ENCODE measurements around the gene LARGE1.

Gene LARGE1

DNA sequence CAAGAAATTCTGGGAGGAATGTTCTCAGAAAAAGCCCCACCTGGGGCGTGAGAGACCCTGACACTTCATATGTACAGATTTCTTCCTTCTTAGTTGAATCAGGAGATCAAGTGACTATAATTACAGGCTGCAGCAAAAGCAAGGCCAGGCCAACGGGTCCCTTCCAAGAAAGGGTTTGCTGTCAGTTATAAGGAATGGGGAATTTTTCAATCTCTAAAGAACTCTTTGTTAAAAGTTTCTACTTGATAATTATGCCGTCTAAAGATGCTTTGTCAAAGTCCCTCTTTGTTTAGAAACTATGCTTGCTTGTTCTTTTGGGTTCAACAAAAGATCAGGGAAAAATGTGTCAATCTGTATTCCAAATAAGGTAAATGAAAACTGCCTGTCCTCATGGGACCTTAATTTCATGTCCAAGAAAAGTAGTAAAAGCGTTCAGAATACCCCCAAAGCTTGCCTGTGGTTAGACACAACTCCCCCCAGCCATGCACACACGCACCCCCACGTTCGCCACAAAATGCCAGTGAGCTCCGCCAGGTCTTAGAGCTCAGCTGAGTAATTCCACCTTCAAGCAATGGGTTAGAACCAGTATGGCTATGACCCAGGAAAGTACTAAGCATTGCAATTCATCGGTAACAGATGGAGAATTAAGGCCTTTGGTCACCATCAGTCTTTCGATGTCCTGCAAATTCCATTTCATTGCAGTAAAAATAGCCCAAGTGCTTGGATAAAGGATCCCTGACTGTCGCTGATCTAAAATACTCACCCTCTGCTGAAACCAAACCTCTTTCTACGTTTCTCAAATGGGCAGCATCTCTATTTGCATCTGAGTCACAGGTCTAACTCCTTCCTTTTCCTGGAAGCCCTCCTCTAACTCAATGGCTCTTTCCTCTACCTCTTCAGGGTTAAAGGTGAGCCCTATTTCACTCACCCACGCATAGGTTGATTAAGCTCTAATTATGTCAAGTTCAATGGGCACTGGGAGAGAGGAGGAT is 442.9 kb downstream of the LARGE1 start:
- H3K9me3 ChIP-seq, result no peaks in the 10 kb centered on the region; the same call in 1 of the 2 replicates
- H3K36me3 ChIP-seq, result no peaks in the 10 kb centered on the region
- DNase-seq, result no peak
- no peaks in the 10 kb centered on the region for H3K4me1 ChIP-seq
- no peak overlapping the region for H3K4me3 ChIP-seq (ENCODE audit: low read depth, low read length)
- TF ChIP-seq CTCF (IDR thresholded peaks at IDR 0.05; ENCODE audit: low read depth, low read length), result no peak
- H3K27me3 ChIP-seq, result no peaks in the 10 kb centered on the region

DNA sequence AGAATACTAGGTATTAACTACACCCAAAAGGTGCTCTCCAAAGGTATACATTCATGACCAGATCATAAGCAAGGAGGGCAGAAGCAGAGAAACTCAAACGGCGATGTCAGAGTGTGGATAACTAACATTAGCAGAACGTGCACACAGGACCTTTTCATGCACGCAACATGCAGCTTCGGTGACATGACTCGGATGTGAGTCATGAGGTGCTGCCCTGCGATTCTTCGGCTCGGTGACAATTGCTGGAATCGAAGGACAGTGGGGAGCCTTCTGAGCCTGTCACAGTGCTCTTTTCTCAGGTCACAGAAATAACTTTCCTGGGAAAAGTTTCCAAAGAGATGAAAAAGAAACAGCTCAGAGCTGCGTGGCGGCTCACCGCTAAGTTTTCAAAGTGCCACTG is 443.6 kb downstream of the LARGE1 start:
- Histone ChIP-seq H3K4me3 (ENCODE audit: low read depth, low read length) (no peak overlapping the region), H3K4me1 (no peaks in the 10 kb centered on the region), H3K36me3 (no peaks in the 10 kb centered on the region), H3K9me3 (no peaks in the 10 kb centered on the region; the same call in 1 of the 2 replicates), H3K27me3 (no peaks in the 10 kb centered on the region)
- no peak for TF ChIP-seq CTCF (IDR thresholded peaks at IDR 0.05; ENCODE audit: low read depth, low read length)
- DNase-seq, result no peak

DNA sequence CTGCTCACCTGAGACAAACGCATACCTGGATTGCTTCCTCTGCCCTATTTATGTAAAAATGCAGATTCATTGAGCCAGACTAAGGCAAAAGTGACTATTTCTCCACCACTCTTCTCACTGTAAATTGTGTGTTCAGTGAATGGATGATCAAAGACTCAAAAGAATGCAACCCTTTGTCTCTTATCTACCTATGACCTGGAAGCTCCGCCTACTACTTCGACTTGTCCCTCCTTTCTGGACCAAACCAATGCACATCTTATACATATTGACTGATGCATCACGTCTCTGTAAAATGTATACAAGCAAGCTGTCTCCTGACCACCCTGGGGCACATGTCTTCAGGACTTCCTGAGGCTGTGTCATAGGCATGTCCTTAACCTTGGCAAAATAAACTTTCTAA is 444.1 kb downstream of the LARGE1 start:
- DNase-seq, result no peak
- no peaks in the 10 kb centered on the region for H3K27me3 ChIP-seq
- H3K9me3 ChIP-seq, result no peaks in the 10 kb centered on the region; the same call in 1 of the 2 replicates
- no peak for TF ChIP-seq CTCF (IDR thresholded peaks at IDR 0.05; ENCODE audit: low read depth, low read length)
- H3K4me1 ChIP-seq, result no peaks in the 10 kb centered on the region
- H3K4me3 ChIP-seq (ENCODE audit: low read depth, low read length), result no peak overlapping the region
- H3K36me3 ChIP-seq, result no peaks in the 10 kb centered on the region

GRCh38 chr22:33474587-33474986 is 445.7 kb downstream of the LARGE1 start:
- Histone ChIP-seq H3K4me1 (no peaks in the 10 kb centered on the region), H3K9me3 (no peaks in the 10 kb centered on the region; the same call in 1 of the 2 replicates), H3K27me3 (no peaks in the 10 kb centered on the region), H3K36me3 (no peaks in the 10 kb centered on the region), H3K4me3 (ENCODE audit: low read depth, low read length) (no peak overlapping the region)
- TF ChIP-seq CTCF (IDR thresholded peaks at IDR 0.05; ENCODE audit: low read depth, low read length), result no peak
- DNase-seq, result no peak

GRCh38 chr22:33472462-33473344 is 447.6 kb downstream of the LARGE1 start:
- no peak for TF ChIP-seq CTCF (IDR thresholded peaks at IDR 0.05; ENCODE audit: low read depth, low read length)
- Histone ChIP-seq H3K9me3 (no peaks in the 10 kb centered on the region; the same call in 1 of the 2 replicates), H3K4me1 (no peaks in the 10 kb centered on the region), H3K27me3 (no peaks in the 10 kb centered on the region), H3K4me3 (ENCODE audit: low read depth, low read length) (no peak overlapping the region), H3K36me3 (no peaks in the 10 kb centered on the region)
- DNase-seq, result no peak

Data from BE2C (cell line).